ENCODE data around the gene SLC8B1. TPM values are rescaled to one million over a fixed set of nuclear protein-coding genes. Genes with fewer than 3 reads are reported as not detected.

The SLC8B1 gene
- total RNA-seq, 4 donors from 2014 or later = 20.9 to 44.2 (median 29.8) TPM

- H3K36me3 ChIP-seq = peaks cover 0 to 89% of the 10 kb centered on the region in 2 donors
- peaks cover 0 to 29% (median 12%) of the 10 kb centered on the region in 3 donors for H3K4me1 ChIP-seq
- H3K27ac ChIP-seq = peak overlapping the region in 3 of 4 donors; percentile 53 to 59 (median 56)
- ATAC-seq = peak; percentile 1
- WGBS, 2 donors (ENCODE audit: low coverage in 1 of 2) = 80 to 93% methylated on average over 4 to 7 of the region's 20 CpGs
- H3K27me3 ChIP-seq = no peaks in the 10 kb centered on the region
- no peaks in the 10 kb centered on the region for H3K9me3 ChIP-seq
- TF ChIP-seq CTCF (IDR thresholded peaks at IDR 0.05) = no peak
- TF ChIP-seq EP300 (IDR thresholded peaks at IDR 0.05) = no peak
- no peak for TF ChIP-seq POLR2A (IDR thresholded peaks at IDR 0.05)
- no peak for TF ChIP-seq POLR2AphosphoS5 (IDR thresholded peaks at IDR 0.05)
- H3K4me3 ChIP-seq = no peak overlapping the region
These were observed 35.9 kb downstream of the SLC8B1 start for GRCh38 chr12:113298861-113299545.

- Histone ChIP-seq H3K27me3 (no peaks in the 10 kb centered on the region), H3K27ac (peak overlapping the region in 3 of 4 donors; percentile 49 to 59 (median 53)), H3K4me3 (no peak overlapping the region), H3K36me3 (peaks cover 0 to 89% of the 10 kb centered on the region in 2 donors), H3K4me1 (peaks cover 0 to 29% (median 12%) of the 10 kb centered on the region in 3 donors), H3K9me3 (no peaks in the 10 kb centered on the region)
- WGBS, 2 donors (ENCODE audit: low coverage in 1 of 2) = 88 to 100% methylated on average over 3 to 4 of the region's 5 CpGs
- TF ChIP-seq POLR2AphosphoS5 (IDR thresholded peaks at IDR 0.05) = no peak
- no peak for ATAC-seq
These were observed 36.5 kb downstream of the SLC8B1 start for GRCh38 chr12:113298472-113298817.

- no peak for ATAC-seq
- TF ChIP-seq POLR2A (IDR thresholded peaks at IDR 0.05) (no peak), EP300 (IDR thresholded peaks at IDR 0.05) (no peak), POLR2AphosphoS5 (IDR thresholded peaks at IDR 0.05) (no peak), CTCF (IDR thresholded peaks at IDR 0.05) (no peak)
- Histone ChIP-seq H3K9me3 (no peaks in the 10 kb centered on the region), H3K36me3 (peaks cover 0 to 89% of the 10 kb centered on the region in 2 donors), H3K27me3 (no peaks in the 10 kb centered on the region), H3K27ac (peak overlapping the region in 3 of 4 donors; percentile 49 to 59 (median 53)), H3K4me3 (no peak overlapping the region), H3K4me1 (peaks cover 0 to 29% (median 12%) of the 10 kb centered on the region in 3 donors)
- WGBS, 2 donors (ENCODE audit: low coverage in 1 of 2) = no CpG with 5 or more reads among the region's 13 CpGs
These were observed 37.1 kb downstream of the SLC8B1 start for GRCh38 chr12:113297621-113298471.

DNA sequence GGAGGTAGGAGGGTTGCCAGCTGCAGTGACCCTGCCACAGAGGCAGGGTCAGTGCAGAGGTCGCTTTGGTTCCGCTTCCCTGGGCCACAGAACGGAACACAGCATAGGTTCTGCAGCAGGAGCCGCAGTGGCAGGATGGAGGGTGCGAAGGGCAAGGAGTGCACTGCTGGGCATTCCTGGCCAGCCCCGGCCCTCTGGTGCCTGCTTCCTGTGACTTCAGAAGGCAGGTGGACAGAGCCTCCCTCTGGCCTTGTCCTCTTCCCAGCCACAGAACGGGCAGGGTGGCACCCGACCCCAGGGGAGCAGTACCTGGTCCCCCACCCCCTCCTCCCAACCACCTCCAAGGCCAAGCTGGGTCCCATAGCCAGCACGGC is 37.7 kb downstream of the SLC8B1 start:
- Histone ChIP-seq H3K4me1 (peaks cover 0 to 29% (median 12%) of the 10 kb centered on the region in 3 donors), H3K36me3 (peaks cover 0 to 90% of the 10 kb centered on the region in 2 donors)

More for the DNA sequence above, 37.7 kb downstream of the SLC8B1 start:
- TF ChIP-seq POLR2AphosphoS5 (IDR thresholded peaks at IDR 0.05) (no peak), CTCF (IDR thresholded peaks at IDR 0.05) (no peak), POLR2A (IDR thresholded peaks at IDR 0.05) (no peak), EP300 (IDR thresholded peaks at IDR 0.05) (no peak)
- no peak for ATAC-seq
- peak overlapping the region in 3 of 4 donors; percentile 49 to 59 (median 53) for H3K27ac ChIP-seq
- no peaks in the 10 kb centered on the region for H3K27me3 ChIP-seq
- WGBS, 2 donors (ENCODE audit: low coverage in 1 of 2) = no CpG with 5 or more reads among the region's 9 CpGs
- no peak overlapping the region for H3K4me3 ChIP-seq
- H3K9me3 ChIP-seq = no peaks in the 10 kb centered on the region
